NCI-H1105 (cell line): ENCODE data around the gene ACSF3.

Experiments used
- DNase-seq: peaks from one replicate; lab custom pipeline; 2025; lab: John Stamatoyannopoulos, UW

ACSF3 gene

DNA sequence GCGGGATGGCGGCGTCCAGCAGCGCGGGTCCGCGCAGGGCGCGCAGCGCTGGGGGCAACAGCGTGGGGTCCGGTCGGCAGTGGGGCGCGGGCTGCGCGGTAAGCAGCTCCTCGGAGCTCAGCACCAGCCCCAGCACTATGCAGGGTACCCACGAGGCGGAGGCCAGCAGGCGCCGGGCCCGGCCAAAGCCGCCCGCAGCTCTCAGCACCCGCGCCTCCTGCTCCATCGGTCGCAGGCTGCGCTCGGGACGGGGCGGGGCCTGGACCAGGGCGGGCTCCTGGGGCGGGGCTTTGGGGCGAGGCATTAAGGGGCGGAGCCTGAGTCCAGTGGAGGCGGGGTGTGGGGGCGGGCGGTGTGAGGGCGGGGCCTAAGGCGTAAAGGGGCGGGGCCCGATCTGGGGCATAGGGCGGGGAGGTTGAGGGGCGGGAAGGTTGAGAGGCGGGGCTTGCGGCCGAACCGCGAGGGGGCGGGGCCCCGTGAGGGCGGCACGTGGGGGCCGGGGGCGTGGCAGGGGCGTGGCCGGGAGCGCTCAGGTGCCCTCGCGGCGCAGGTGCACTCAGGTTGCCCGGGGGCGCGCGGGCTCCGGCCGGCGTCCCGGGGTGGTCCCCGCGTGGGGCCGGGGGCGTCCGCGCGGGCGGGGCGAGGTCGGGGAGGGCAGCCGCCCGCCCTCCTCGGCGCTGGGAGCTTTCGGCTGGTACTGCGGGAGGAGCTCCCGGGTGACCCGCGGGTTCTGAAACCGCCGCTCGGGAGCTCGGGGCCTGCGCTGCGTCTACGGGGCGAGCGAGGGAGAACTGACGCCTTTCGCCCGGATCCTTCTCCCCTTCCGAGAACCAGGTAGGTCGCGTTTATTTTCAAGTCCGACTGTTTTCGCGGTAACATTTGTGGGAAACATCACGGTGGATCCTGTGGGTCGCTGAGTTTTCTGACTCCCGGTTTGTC is 108.1 kb downstream of the ACSF3 start:
- peak; percentile 64 for DNase-seq

DNA sequence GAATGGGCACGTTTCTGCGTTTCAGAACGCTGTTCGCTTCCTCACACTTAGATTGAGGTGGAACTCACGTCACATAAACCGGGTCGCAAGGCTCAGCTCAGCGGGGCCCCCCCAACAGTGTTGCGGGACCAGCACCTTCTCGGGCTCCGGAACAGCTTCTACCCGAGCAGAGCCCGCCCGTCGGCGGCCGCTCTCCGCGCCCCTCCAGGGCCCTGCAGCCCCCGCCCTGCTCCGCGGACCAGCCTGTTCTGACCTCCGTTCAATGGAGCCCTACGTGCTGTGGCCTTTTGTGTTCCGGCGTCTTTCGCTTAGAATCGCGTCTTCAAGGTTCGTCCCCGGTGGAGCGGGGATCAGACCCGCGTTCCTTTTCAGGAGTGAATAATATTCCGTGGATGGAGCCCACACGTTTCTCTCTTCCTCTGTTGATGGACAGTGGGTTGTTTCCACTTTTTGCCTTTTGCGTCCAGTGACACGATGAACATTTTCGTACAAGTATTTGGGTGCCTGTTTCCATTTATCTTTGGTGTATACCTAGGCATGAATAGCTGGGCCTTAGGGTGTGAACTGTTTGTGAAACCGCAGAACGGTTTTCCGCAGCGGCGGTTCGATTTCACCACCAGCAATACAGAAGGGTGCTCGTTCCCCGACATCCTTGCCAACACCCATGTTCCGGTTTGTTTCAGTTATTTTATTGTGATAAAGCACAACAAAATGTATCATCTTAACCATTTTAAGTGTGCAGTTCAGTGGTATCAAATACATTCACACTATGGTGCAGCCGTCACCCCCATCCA is 109.0 kb downstream of the ACSF3 start:
- no peak for DNase-seq
